ENCODE data around the gene NRG3. TPM values are rescaled to one million over a fixed set of nuclear protein-coding genes. Genes with fewer than 3 reads are reported as not detected.

Gene NRG3
- total and polyA plus RNA-seq, 2 of the 4 experiments (the other 2 are of a cell fraction), result not detected

DNA sequence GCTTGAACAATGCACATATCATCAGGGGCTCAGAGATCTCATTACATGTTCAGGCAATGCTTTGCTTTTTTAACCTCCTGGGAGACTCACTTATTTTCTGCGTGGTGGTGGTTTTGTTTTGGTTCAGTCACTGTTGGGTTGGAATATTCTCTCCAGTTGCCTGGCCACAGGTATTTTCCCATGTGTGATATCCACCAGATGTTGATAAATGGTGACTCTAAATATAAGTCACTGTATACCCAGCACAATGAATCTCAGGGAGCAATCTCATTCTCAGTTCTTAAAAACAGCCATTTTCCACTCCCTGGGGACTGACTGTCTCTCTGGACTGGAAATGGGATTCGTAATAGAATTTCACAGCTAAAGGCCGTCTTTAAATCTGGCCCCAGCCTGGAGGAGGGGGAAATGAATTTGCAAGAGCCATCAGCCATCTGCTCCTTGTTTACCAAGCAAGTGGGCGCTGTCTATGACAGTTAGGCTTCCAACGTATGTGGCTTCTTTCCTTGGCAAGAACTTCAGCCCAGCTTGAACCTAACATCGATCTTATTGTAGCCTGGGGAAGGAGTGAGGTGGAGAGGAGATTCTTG, 1106.2 kb downstream of the NRG3 start:
- dilution Hi-C loops (cut with HindIII; ENCODE audit: low sequenced_read_pairs, unreplicated experiment) (no loop called here), in situ Hi-C loops (cut with MboI; ENCODE audit: low sequenced_read_pairs) (no loop called here), intact Hi-C loops (cut with micrococcal nuclease) (no loop called here)
- no peak overlapping the region for H4K5ac ChIP-seq (ENCODE audit: low read depth, low read length)
- H3K9me1 ChIP-seq (ENCODE audit: insufficient read depth, low read length), result no peaks in the 10 kb centered on the region; the same call in 1 of the 2 replicates
- H3K4me1 ChIP-seq (ENCODE audit: control insufficient read depth, insufficient read depth, low read length), result 0 out of 2 replicates have a peak, but pooled peaks cover 2% of the 10 kb centered on the region
- DNase-seq (peak; percentile 45), ATAC-seq (ENCODE audit: low read depth) (no peak)
- no peak overlapping the region for H3K9ac ChIP-seq (ENCODE audit: low read depth, low read length)
- H4K8ac ChIP-seq (ENCODE audit: low read depth in 2 of 2, low read length in 2 of 2), result no peak overlapping the region
- POLR2A ChIA-PET (ENCODE audit: unreplicated experiment), result no interaction called here
- no peak overlapping the region for H2AK5ac ChIP-seq (ENCODE audit: low read depth, low read length)
- H3K36me3 ChIP-seq (ENCODE audit: control insufficient read depth, insufficient read depth, low read length), result no peaks in the 10 kb centered on the region
- no peak overlapping the region for H3K27ac ChIP-seq (ENCODE audit: insufficient read depth, low read length)
- H2BK5ac ChIP-seq (ENCODE audit: low read depth, low read length, poor library complexity, severe bottlenecking), result no peak overlapping the region
- no peak overlapping the region; the same call in 1 of the 2 replicates for H3K4ac ChIP-seq (ENCODE audit: low read depth, low read length)
- H3K14ac ChIP-seq (replicated peaks; ENCODE audit: low read depth, low read length), result peak overlapping the region; percentile 63; the same call in 1 of the 2 replicates
- peak overlapping the region; percentile 78 for H2AFZ ChIP-seq (replicated peaks; ENCODE audit: low read length, poor library complexity)
- peak overlapping the region; percentile 6; the same call in 1 of the 2 replicates for H2BK20ac ChIP-seq (ENCODE audit: low read depth, low read length)
- CTCF ChIA-PET, result no interaction called here
- peak overlapping the region; percentile 56 for H3K23ac ChIP-seq (ENCODE audit: low read depth, low read length)
- H2BK120ac ChIP-seq (ENCODE audit: low read depth, low read length), result peak overlapping the region; percentile 46; the same call in 1 of the 2 replicates
- no peak overlapping the region for H3K18ac ChIP-seq (ENCODE audit: low read depth, low read length)
- BruUV-seq (replicated peaks), result no TSS peak
- no peaks in the 10 kb centered on the region for H4K20me1 ChIP-seq (ENCODE audit: insufficient read depth, low read length)
- H3K56ac ChIP-seq (ENCODE audit: extremely low read depth, insufficient read depth, low read length), result no peak overlapping the region
- no peak overlapping the region; the same call in 2 of the 3 replicates for H2BK15ac ChIP-seq (ENCODE audit: low read depth, low read length)
- H3K4me2 ChIP-seq (ENCODE audit: low read depth, low read length), result no peak overlapping the region
- H3K9me3 ChIP-seq (ENCODE audit: control insufficient read depth, insufficient read depth, low read length), result no peaks in the 10 kb centered on the region
- no CpG with 5 or more reads among the region's 6 CpGs for WGBS, 2 experiments (ENCODE audit: extremely low coverage in 2 of 2, insufficient read length in 1 of 2)
- H3K4me3 ChIP-seq (ENCODE audit: insufficient read depth, low read depth, low read length), result no peak overlapping the region
- H3K79me1 ChIP-seq (ENCODE audit: low read depth in 1 of 2, low read length in 2 of 2), result no peaks in the 10 kb centered on the region
- no peaks in the 10 kb centered on the region for H3K27me3 ChIP-seq (ENCODE audit: control insufficient read depth, insufficient read depth, low read length)
- TF ChIP-seq BHLHE40 (IDR thresholded peaks at IDR 0.05; ENCODE audit: low read depth, low read length) (no peak), USF2 (IDR thresholded peaks at IDR 0.05; ENCODE audit: low read depth, low read length) (no peak), SMC3 (IDR thresholded peaks at IDR 0.05; ENCODE audit: low read depth, low read length) (no peak), MAFK (IDR thresholded peaks at IDR 0.05; ENCODE audit: low read depth, low read length) (no peak), RAD21 (IDR thresholded peaks at IDR 0.05; ENCODE audit: low read length) (no peak), RCOR1 (IDR thresholded peaks at IDR 0.05; ENCODE audit: insufficient replicate concordance, low read length) (no peak), FOS (IDR thresholded peaks at IDR 0.05; ENCODE audit: low read depth, low read length) (no peak), POLR2A (IDR thresholded peaks at IDR 0.05; ENCODE audit: low read depth, low read length) (no peak), MXI1 (IDR thresholded peaks at IDR 0.05; ENCODE audit: borderline replicate concordance, low read depth, low read length) (no peak)
- H2AK9ac ChIP-seq (replicated peaks; ENCODE audit: low read depth, low read length, poor library complexity), result no peak overlapping the region
- no peak overlapping the region for H4K91ac ChIP-seq (ENCODE audit: insufficient read depth, low read depth, low read length)

Data from IMR-90 (cell line).